ENCODE measurements around the gene HAPSTR1.
A peak's percentile ranks its signal among the peaks of the same experiment; 100 is the strongest.
"Not testable (repeated sequence)": the region's sequence is repeated elsewhere in the genome, so short reads cannot be mapped to it uniquely, and the experiment has no call there.

HAPSTR1 gene

GRCh38 chr16:9090960-9091866, at the start of gene HAPSTR1:
Gene HAPSTR1, plus strand, starts transcription at chr16:9091644. Its CDS starts 401 bp downstream, at chr16:9092045.
- Mint-ChIP-seq H3K27ac (peak within 1 kb of the TSS; percentile 98), H3K9me3 (no peaks in the 10 kb centered on the region), H3K4me3 (peak within 1 kb of the TSS; percentile 99), H3K36me3 (peaks cover 18% of the 10 kb centered on the region), H3K27me3 (no peaks in the 10 kb centered on the region), H3K4me1 (peaks cover 32% of the 10 kb centered on the region)

- Mint-ChIP-seq H3K4me1 (peaks cover 22% of the 10 kb centered on the region), H3K9me3 (peaks cover 13% of the 10 kb centered on the region), H3K27ac (no peak overlapping the region)
Observed at GRCh38 chr16:9042533-9042932, 48.9 kb upstream of the HAPSTR1 start.

GRCh38 chr16:9042964-9043680, 48.3 kb upstream of the HAPSTR1 start:
- Mint-ChIP-seq H3K27ac (peak overlapping the region; percentile 72), H3K4me3 (no peak overlapping the region), H3K36me3 (peaks cover 3% of the 10 kb centered on the region)

More at GRCh38 chr16:9042533-9042932, 48.9 kb upstream of the HAPSTR1 start:
- Mint-ChIP-seq H3K27me3 (no peaks in the 10 kb centered on the region), H3K36me3 (peaks cover 3% of the 10 kb centered on the region), H3K4me3 (no peak overlapping the region)

GRCh38 chr16:9045562-9045961, 45.9 kb upstream of the HAPSTR1 start:
- Mint-ChIP-seq H3K27ac (peak overlapping the region; percentile 88), H3K9me3 (peaks cover 13% of the 10 kb centered on the region), H3K4me1 (peaks cover 31% of the 10 kb centered on the region)
- H3K27me3 Mint-ChIP-seq, H3K4me3 Mint-ChIP-seq, H3K36me3 Mint-ChIP-seq: not testable (repeated sequence)

More at GRCh38 chr16:9042964-9043680, 48.3 kb upstream of the HAPSTR1 start:
- H3K4me1 Mint-ChIP-seq = peaks cover 27% of the 10 kb centered on the region
- peaks cover 13% of the 10 kb centered on the region for H3K9me3 Mint-ChIP-seq
- no peaks in the 10 kb centered on the region for H3K27me3 Mint-ChIP-seq

- Mint-ChIP-seq H3K4me3 (no peak overlapping the region), H3K4me1 (peaks cover 31% of the 10 kb centered on the region), H3K36me3 (peaks cover 3% of the 10 kb centered on the region), H3K27ac (peak overlapping the region; percentile 88), H3K9me3 (peaks cover 13% of the 10 kb centered on the region), H3K27me3 (no peaks in the 10 kb centered on the region)
Observed at GRCh38 chr16:9046667-9047055, 44.8 kb upstream of the HAPSTR1 start.

- peak overlapping the region; percentile 64 for H3K4me3 Mint-ChIP-seq
- peaks cover 31% of the 10 kb centered on the region for H3K4me1 Mint-ChIP-seq
- no peaks in the 10 kb centered on the region for H3K27me3 Mint-ChIP-seq
- peak overlapping the region; percentile 75 for H3K27ac Mint-ChIP-seq
- peaks cover 13% of the 10 kb centered on the region for H3K9me3 Mint-ChIP-seq
- peaks cover 3% of the 10 kb centered on the region for H3K36me3 Mint-ChIP-seq
Observed at GRCh38 chr16:9047689-9048301, 43.6 kb upstream of the HAPSTR1 start.

GRCh38 chr16:9048302-9048700, 43.1 kb upstream of the HAPSTR1 start:
- H3K36me3 Mint-ChIP-seq = peaks cover 3% of the 10 kb centered on the region
- peaks cover 13% of the 10 kb centered on the region for H3K9me3 Mint-ChIP-seq
- H3K4me1 Mint-ChIP-seq = peaks cover 27% of the 10 kb centered on the region
- peak overlapping the region; percentile 75 for H3K27ac Mint-ChIP-seq
- peak overlapping the region; percentile 64 for H3K4me3 Mint-ChIP-seq
- no peaks in the 10 kb centered on the region for H3K27me3 Mint-ChIP-seq

GRCh38 chr16:9049241-9049640, 42.2 kb upstream of the HAPSTR1 start:
- H3K27ac Mint-ChIP-seq = no peak overlapping the region
- H3K4me3 Mint-ChIP-seq = no peak overlapping the region
- peaks cover 3% of the 10 kb centered on the region for H3K36me3 Mint-ChIP-seq
- peaks cover 27% of the 10 kb centered on the region for H3K4me1 Mint-ChIP-seq
- no peaks in the 10 kb centered on the region for H3K27me3 Mint-ChIP-seq
- peaks cover 13% of the 10 kb centered on the region for H3K9me3 Mint-ChIP-seq

- Mint-ChIP-seq H3K36me3 (peaks cover 3% of the 10 kb centered on the region), H3K9me3 (peaks cover 13% of the 10 kb centered on the region), H3K27me3 (no peaks in the 10 kb centered on the region), H3K4me3 (no peak overlapping the region), H3K27ac (peak overlapping the region; percentile 46), H3K4me1 (peaks cover 27% of the 10 kb centered on the region)
Observed at GRCh38 chr16:9050102-9050830, 41.2 kb upstream of the HAPSTR1 start.

- no peaks in the 10 kb centered on the region for H3K9me3 Mint-ChIP-seq
- no peaks in the 10 kb centered on the region for H3K27me3 Mint-ChIP-seq
- no peak overlapping the region for H3K27ac Mint-ChIP-seq
- H3K36me3 Mint-ChIP-seq = no peaks in the 10 kb centered on the region
- no peak overlapping the region for H3K4me3 Mint-ChIP-seq
- peaks cover 4% of the 10 kb centered on the region for H3K4me1 Mint-ChIP-seq
Observed at GRCh38 chr16:9053006-9053601, 38.3 kb upstream of the HAPSTR1 start.

GRCh38 chr16:9054460-9054859, 37.0 kb upstream of the HAPSTR1 start:
- no peaks in the 10 kb centered on the region for H3K4me1 Mint-ChIP-seq
- no peak overlapping the region for H3K4me3 Mint-ChIP-seq
- H3K9me3 Mint-ChIP-seq = no peaks in the 10 kb centered on the region
- no peaks in the 10 kb centered on the region for H3K36me3 Mint-ChIP-seq
- no peak overlapping the region for H3K27ac Mint-ChIP-seq
- H3K27me3 Mint-ChIP-seq = no peaks in the 10 kb centered on the region

- Mint-ChIP-seq H3K9me3 (no peaks in the 10 kb centered on the region), H3K4me1 (no peaks in the 10 kb centered on the region), H3K27me3 (no peaks in the 10 kb centered on the region), H3K36me3 (no peaks in the 10 kb centered on the region), H3K27ac (no peak overlapping the region), H3K4me3 (no peak overlapping the region)
Observed at GRCh38 chr16:9055115-9055514, 36.3 kb upstream of the HAPSTR1 start.

GRCh38 chr16:9055661-9056060, 35.8 kb upstream of the HAPSTR1 start:
- no peak overlapping the region for H3K4me3 Mint-ChIP-seq
- H3K27ac Mint-ChIP-seq = no peak overlapping the region
- no peaks in the 10 kb centered on the region for H3K36me3 Mint-ChIP-seq

GRCh38 chr16:9056061-9056460, 35.4 kb upstream of the HAPSTR1 start:
- Mint-ChIP-seq H3K27me3 (no peaks in the 10 kb centered on the region), H3K4me1 (peaks cover 3% of the 10 kb centered on the region), H3K9me3 (no peaks in the 10 kb centered on the region), H3K27ac (no peak overlapping the region), H3K36me3 (no peaks in the 10 kb centered on the region), H3K4me3 (no peak overlapping the region)

More at GRCh38 chr16:9055661-9056060, 35.8 kb upstream of the HAPSTR1 start:
- Mint-ChIP-seq H3K9me3 (no peaks in the 10 kb centered on the region), H3K4me1 (no peaks in the 10 kb centered on the region), H3K27me3 (no peaks in the 10 kb centered on the region)

GRCh38 chr16:9058211-9058610, 33.2 kb upstream of the HAPSTR1 start:
- H3K4me1 Mint-ChIP-seq = peaks cover 9% of the 10 kb centered on the region
- no peaks in the 10 kb centered on the region for H3K27me3 Mint-ChIP-seq
- no peak overlapping the region for H3K4me3 Mint-ChIP-seq
- no peak overlapping the region for H3K27ac Mint-ChIP-seq
- no peaks in the 10 kb centered on the region for H3K36me3 Mint-ChIP-seq
- H3K9me3 Mint-ChIP-seq = no peaks in the 10 kb centered on the region
